A673 (cell line): Measurements from ENCODE around the gene FRY. TPM values are rescaled to one million over a fixed set of nuclear protein-coding genes. Genes with fewer than 3 reads are reported as not detected.

Source experiments
- BruUV-seq: library from RNA; stranded (reverse); fragments of 400-500 nt; replicated peaks from 2 replicates; lab custom pipeline; 2021; lab: Mats Ljungman, UMichigan
- CTCF ChIA-PET: fragments of 300-600 bp; sonication (Branson Sonifier 250); formaldehyde crosslinking; loops from one replicate; lab custom pipeline; 2022; ENCODE audit warnings: antibody characterized with exemption; lab: Charles Lee
- POLR2A ChIA-PET: fragments of 300-600 bp; sonication (Branson Sonifier 250); formaldehyde crosslinking; loops from one replicate; lab custom pipeline; 2022; ENCODE audit warnings: antibody characterized with exemption; ENCODE audit not compliant: low non-redundant PET; lab: Charles Lee
- DNase-seq: peaks from one replicate; pipeline ENCODE4 v3.0.0-alpha.2; 2015; ENCODE audit warnings: low spot score
- H3K27ac ChIP-seq: fragments of 200-600 bp; sonication (generic); 2 replicates; pipeline ENCODE4 v1.5.1; 2016; ENCODE audit warnings: mixed run types, low read depth, mild to moderate bottlenecking, mixed read lengths, antibody characterized with exemption, low read length; ENCODE audit not compliant: poor library complexity, severe bottlenecking
- H3K27me3 ChIP-seq: fragments of 200-600 bp; sonication (generic); replicated peaks from 2 replicates; pipeline ENCODE4 v1.6.1; 2017; ENCODE audit warnings: mixed run types, low read depth, mild to moderate bottlenecking, mixed read lengths, antibody characterized with exemption, low read length; ENCODE audit not compliant: insufficient read depth, poor library complexity
- H3K36me3 ChIP-seq: fragments of 200-600 bp; sonication (generic); 2 replicates; pipeline ENCODE4 v1.6.1; 2016; ENCODE audit warnings: mixed run types, mild to moderate bottlenecking, mixed read lengths, antibody characterized with exemption, low read length; ENCODE audit not compliant: insufficient read depth, poor library complexity, severe bottlenecking
- H3K4me1 ChIP-seq: fragments of 200-600 bp; sonication (generic); 2 replicates; pipeline ENCODE4 v1.6.1; 2017; ENCODE audit warnings: mixed run types, mild to moderate bottlenecking, mixed read lengths, antibody characterized with exemption, low read length; ENCODE audit not compliant: insufficient read depth, poor library complexity, severe bottlenecking
- H3K4me3 ChIP-seq: fragments of 200-600 bp; sonication (generic); 2 replicates; pipeline ENCODE4 v1.5.1; 2016; ENCODE audit warnings: low read depth, mixed run types, mild to moderate bottlenecking, mixed read lengths, low read length; ENCODE audit not compliant: poor library complexity, severe bottlenecking
- H3K9me3 ChIP-seq: fragments of 200-600 bp; sonication (generic); 2 replicates; pipeline ENCODE4 v1.6.1; 2016; ENCODE audit warnings: mixed run types, low read depth, mild to moderate bottlenecking, mixed read lengths, antibody characterized with exemption, low read length; ENCODE audit not compliant: poor library complexity, severe bottlenecking
- CTCF ChIP-seq: fragments of 300-800, 200-600 bp; sonication (generic); conservative IDR thresholded peaks from 2 replicates; pipeline ENCODE4 v1.5.1; 2017; ENCODE audit warnings: low read depth, mild to moderate bottlenecking, antibody characterized with exemption, low read length, moderate library complexity, mixed read lengths
- EZH2 ChIP-seq: fragments of 200-600 bp; sonication (generic); IDR thresholded peaks from 2 replicates; pipeline ENCODE4 v1.6.1; 2017; ENCODE audit warnings: borderline replicate concordance, low read depth, mild to moderate bottlenecking, mixed read lengths, antibody characterized with exemption, low read length; ENCODE audit not compliant: poor library complexity, severe bottlenecking
- intact Hi-C: fragments of 100-400 bp; cut with micrococcal nuclease; formaldehyde crosslinking; loops from one replicate; pipeline ENCODE4 v1.10.0; 2022; ENCODE audit not compliant: unreplicated experiment
- total RNA-seq: library from RNA; stranded (reverse); gene quantifications from 2 replicates; pipeline ENCODE4 v1.2.3, GENCODE V29; 2021

FRY gene
- total RNA-seq, 1 experiment from 2014 or later = 0.58 TPM

GRCh38 chr13:32142956-32143375 lies 111.4 kb downstream of the FRY start:
- TF ChIP-seq EZH2 = no peak
- no peak for TF ChIP-seq CTCF
- no peak overlapping the region for H3K27ac ChIP-seq
- H3K4me1 ChIP-seq = no peaks in the 10 kb centered on the region
- ChIA-PET POLR2A (no interaction called here), CTCF (no interaction called here)
- intact Hi-C loops = no loop called here
- no peaks in the 10 kb centered on the region for H3K36me3 ChIP-seq
- no peaks in the 10 kb centered on the region for H3K9me3 ChIP-seq
- DNase-seq = no peak
- H3K27me3 ChIP-seq = no peaks in the 10 kb centered on the region
- H3K4me3 ChIP-seq = no peak overlapping the region
- no TSS peak for BruUV-seq

- intact Hi-C loops = no loop called here
- Histone ChIP-seq H3K4me3 (no peak overlapping the region), H3K27ac (no peak overlapping the region), H3K9me3 (no peaks in the 10 kb centered on the region), H3K4me1 (no peaks in the 10 kb centered on the region), H3K36me3 (no peaks in the 10 kb centered on the region), H3K27me3 (no peaks in the 10 kb centered on the region)
- ChIA-PET POLR2A (no interaction called here), CTCF (no interaction called here)
- DNase-seq = no peak
- no TSS peak for BruUV-seq
- TF ChIP-seq EZH2 = no peak
- TF ChIP-seq CTCF = no peak
These were observed 115.6 kb downstream of the FRY start for GRCh38 chr13:32147193-32147592.

GRCh38 chr13:32147976-32148375 lies 116.4 kb downstream of the FRY start:
- Histone ChIP-seq H3K27me3 (no peaks in the 10 kb centered on the region), H3K9me3 (no peaks in the 10 kb centered on the region), H3K36me3 (no peaks in the 10 kb centered on the region), H3K27ac (no peak overlapping the region), H3K4me1 (no peaks in the 10 kb centered on the region), H3K4me3 (no peak overlapping the region)
- intact Hi-C loops = no loop called here
- CTCF ChIA-PET = no interaction called here
- BruUV-seq = no TSS peak
- TF ChIP-seq EZH2 (no peak), CTCF (no peak)
- DNase-seq = no peak
- POLR2A ChIA-PET = no interaction called here
